ENCODE measurements around the gene P4HA2.
A peak's percentile ranks its signal among the peaks of the same experiment; 100 is the strongest.

The P4HA2 gene

GRCh38 chr5:132227485-132228240 is at the start of gene P4HA2:
Gene P4HA2, minus strand, starts transcription at chr5:132227853. Its CDS starts 9,227 bp downstream, at chr5:132218626.
- DNase-seq, result peak; percentile 70 to 98 (median 78)
- intact Hi-C loops (cut with DNase I), result no loop called here

- no peak for DNase-seq
- intact Hi-C loops (cut with DNase I), result no loop called here
Measured at GRCh38 chr5:132277256-132277655, 49.6 kb upstream of the P4HA2 start.

GRCh38 chr5:132275367-132276220 is 47.9 kb upstream of the P4HA2 start:
- peak in 1 of 10 donors; percentile 67 for DNase-seq
- intact Hi-C loops (cut with DNase I), result no loop called here

- intact Hi-C loops (cut with DNase I), result no loop called here
Measured at GRCh38 chr5:132274050-132274792, 46.6 kb upstream of the P4HA2 start.

GRCh38 chr5:132273631-132274030 is 46.0 kb upstream of the P4HA2 start:
- intact Hi-C loops (cut with DNase I), result no loop called here
- DNase-seq, result no peak

More at GRCh38 chr5:132274050-132274792, 46.6 kb upstream of the P4HA2 start:
- DNase-seq, result peak in 1 of 10 donors; percentile 55

- peak in 6 of 10 donors; percentile 37 to 88 (median 57) for DNase-seq
- intact Hi-C loops (cut with DNase I), result no loop called here
Measured at GRCh38 chr5:132272311-132273210, 44.9 kb upstream of the P4HA2 start.

GRCh38 chr5:132271251-132272246 is 43.9 kb upstream of the P4HA2 start:
- intact Hi-C loops (cut with DNase I), result no loop called here
- peak in 1 of 10 donors; percentile 87 for DNase-seq

GRCh38 chr5:132270706-132271105 is 43.1 kb upstream of the P4HA2 start:
- peak in 1 of 10 donors; percentile 57 for DNase-seq
- intact Hi-C loops (cut with DNase I), result no loop called here

GRCh38 chr5:132270335-132270665 is 42.6 kb upstream of the P4HA2 start:
- peak in 1 of 10 donors; percentile 62 for DNase-seq
- intact Hi-C loops (cut with DNase I), result no loop called here

GRCh38 chr5:132269635-132270334 is 42.1 kb upstream of the P4HA2 start:
- intact Hi-C loops (cut with DNase I), result no loop called here
- DNase-seq, result peak in 1 of 10 donors; percentile 39

GRCh38 chr5:132268769-132269551 is 41.3 kb upstream of the P4HA2 start:
- peak in 1 of 10 donors; percentile 52 for DNase-seq
- intact Hi-C loops (cut with DNase I), result no loop called here

GRCh38 chr5:132267931-132268768 is 40.5 kb upstream of the P4HA2 start:
- intact Hi-C loops (cut with DNase I), result no loop called here
- DNase-seq, result peak in 6 of 10 donors; percentile 35 to 90 (median 52)

GRCh38 chr5:132267166-132267739 is 39.6 kb upstream of the P4HA2 start:
- peak in 1 of 10 donors; percentile 35 for DNase-seq
- intact Hi-C loops (cut with DNase I), result no loop called here

- intact Hi-C loops (cut with DNase I), result no loop called here
- DNase-seq, result peak in 1 of 10 donors; percentile 50
Measured at GRCh38 chr5:132266836-132267160, 39.1 kb upstream of the P4HA2 start.

- intact Hi-C loops (cut with DNase I), result no loop called here
- DNase-seq, result peak in 1 of 10 donors; percentile 84
Measured at GRCh38 chr5:132266031-132266835, 38.6 kb upstream of the P4HA2 start.

Measured in posterior cingulate gyrus (tissue), 11 donors.